WTC11 (cell line): ENCODE measurements around the gene FBN3. TPM values are rescaled to one million over a fixed set of nuclear protein-coding genes. Genes with fewer than 3 reads are reported as not detected.

Experiments used
- ATAC-seq: fragments of 200-7000 bp; cut with Tn5 transposase; 2 replicates; pipeline ENCODE4 v1.10.0; 2021; ENCODE audit warnings: mild to moderate bottlenecking, moderate library complexity
- CTCF ChIA-PET: fragments of 300-600 bp; sonication (Branson Sonifier 250); formaldehyde crosslinking; loops from one replicate; lab custom pipeline; 2021; ENCODE audit warnings: antibody characterized with exemption; lab: Charles Lee
- POLR2A ChIA-PET: fragments of 350-600 bp; sonication (Branson Sonifier 250); formaldehyde crosslinking; loops from one replicate; lab custom pipeline; 2021; ENCODE audit warnings: antibody characterized with exemption; lab: Charles Lee
- DNase-seq: peaks from one replicate; pipeline ENCODE4 v3.0.0; 2021; ENCODE audit warnings: low spot score
- H3K27ac Mint-ChIP-seq: 2 replicates; pipeline ENCODE4 v1.8.0; 2021; ENCODE audit warnings: mixed read lengths
- H3K27me3 Mint-ChIP-seq: 2 replicates; pipeline ENCODE4 v1.8.0; 2021; ENCODE audit warnings: low read depth, mild to moderate bottlenecking, moderate library complexity, mixed read lengths
- H3K36me3 Mint-ChIP-seq: 2 replicates; pipeline ENCODE4 v1.8.0; 2021; ENCODE audit warnings: mixed read lengths
- H3K4me1 Mint-ChIP-seq: 2 replicates; pipeline ENCODE4 v1.8.0; 2022; ENCODE audit warnings: mixed read lengths
- H3K4me3 Mint-ChIP-seq: 2 replicates; pipeline ENCODE4 v1.8.0; 2021; ENCODE audit warnings: mild to moderate bottlenecking, moderate library complexity, mixed read lengths
- H3K9me3 Mint-ChIP-seq: 2 replicates; pipeline ENCODE4 v1.8.0; 2021; ENCODE audit warnings: mixed read lengths
- GTF2I ChIP-seq: fragments of 250-450 bp; sonication (Bioruptor Pico); conservative IDR thresholded peaks from 2 replicates; pipeline ENCODE4 v1.4.0; 2021; ENCODE audit warnings: mild to moderate bottlenecking
- ZNF138 ChIP-seq: sonication (generic); formaldehyde crosslinking; conservative IDR thresholded peaks from 2 replicates; pipeline ENCODE4 v1.8.1; 2022; ENCODE audit warnings: mild to moderate bottlenecking, moderate library complexity, missing genetic modification reagents
- total RNA-seq: library from RNA; stranded (reverse); gene quantifications from 3 replicates; pipeline ENCODE4 v1.2.3, GENCODE V29; 2021
- TF ChIP-seq, protein P1 (sequence below): sonication (generic); formaldehyde crosslinking; IDR thresholded peaks from 2 replicates; pipeline ENCODE4 v1.8.1; 2023; ENCODE audit warnings: mild to moderate bottlenecking, missing genetic modification reagents, moderate library complexity
- TF ChIP-seq, protein P2 (sequence below): fragments of 250-450 bp; sonication (Bioruptor Pico); IDR thresholded peaks from 2 replicates; pipeline ENCODE4 v2.1.2; 2022; ENCODE audit warnings: mild to moderate bottlenecking, moderate library complexity
- TF ChIP-seq, protein P3 (sequence below): fragments of 250-450 bp; sonication (Bioruptor Pico); conservative IDR thresholded peaks from 2 replicates; pipeline ENCODE4 v1.9.0; 2021; ENCODE audit warnings: mild to moderate bottlenecking

The FBN3 gene
- total RNA-seq, 1 experiment from 2014 or later: 54.8 TPM

DNA sequence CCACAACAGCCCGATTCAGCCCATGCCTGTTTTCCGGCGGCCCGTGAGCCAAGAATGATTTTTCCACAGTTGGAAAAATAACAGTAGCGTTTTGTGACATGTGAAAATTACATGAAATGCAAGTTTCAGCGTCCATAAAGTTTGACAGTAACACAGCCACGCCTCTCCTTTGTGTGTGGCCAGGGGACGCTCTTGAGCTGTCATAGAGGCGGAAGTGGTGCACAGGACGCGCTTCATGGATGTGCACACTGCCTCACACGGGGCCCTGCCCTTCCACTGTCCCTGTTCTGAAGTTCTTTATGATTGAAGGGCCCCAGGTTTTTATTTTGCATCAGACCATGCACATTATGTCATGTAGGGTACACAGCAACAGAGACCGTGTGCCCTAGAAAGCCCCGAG, 131.6 kb downstream of the FBN3 start:
- CTCF ChIA-PET: interaction anchor here (1.0 to 2.4 kb wide), 2 partner anchors 15 to 160 kb away, joined by 3 to 11 read pairs; no protein-coding TSS in a partner anchor

More for the DNA sequence above, 131.6 kb downstream of the FBN3 start:
- no peaks in the 10 kb centered on the region for H3K36me3 Mint-ChIP-seq
- DNase-seq (no peak), ATAC-seq (peak; percentile 44; the same call in 1 of the 2 replicates)
- POLR2A ChIA-PET: no interaction called here
- H3K4me1 Mint-ChIP-seq: no peaks in the 10 kb centered on the region
- no peaks in the 10 kb centered on the region for H3K27me3 Mint-ChIP-seq
- no peak overlapping the region; the same call in 1 of the 2 replicates for H3K27ac Mint-ChIP-seq
- TF ChIP-seq, protein P1, sequence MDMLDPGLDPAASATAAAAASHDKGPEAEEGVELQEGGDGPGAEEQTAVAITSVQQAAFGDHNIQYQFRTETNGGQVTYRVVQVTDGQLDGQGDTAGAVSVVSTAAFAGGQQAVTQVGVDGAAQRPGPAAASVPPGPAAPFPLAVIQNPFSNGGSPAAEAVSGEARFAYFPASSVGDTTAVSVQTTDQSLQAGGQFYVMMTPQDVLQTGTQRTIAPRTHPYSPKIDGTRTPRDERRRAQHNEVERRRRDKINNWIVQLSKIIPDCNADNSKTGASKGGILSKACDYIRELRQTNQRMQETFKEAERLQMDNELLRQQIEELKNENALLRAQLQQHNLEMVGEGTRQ (CRISPR knock-in tag): no peak
- TF ChIP-seq, protein P2, sequence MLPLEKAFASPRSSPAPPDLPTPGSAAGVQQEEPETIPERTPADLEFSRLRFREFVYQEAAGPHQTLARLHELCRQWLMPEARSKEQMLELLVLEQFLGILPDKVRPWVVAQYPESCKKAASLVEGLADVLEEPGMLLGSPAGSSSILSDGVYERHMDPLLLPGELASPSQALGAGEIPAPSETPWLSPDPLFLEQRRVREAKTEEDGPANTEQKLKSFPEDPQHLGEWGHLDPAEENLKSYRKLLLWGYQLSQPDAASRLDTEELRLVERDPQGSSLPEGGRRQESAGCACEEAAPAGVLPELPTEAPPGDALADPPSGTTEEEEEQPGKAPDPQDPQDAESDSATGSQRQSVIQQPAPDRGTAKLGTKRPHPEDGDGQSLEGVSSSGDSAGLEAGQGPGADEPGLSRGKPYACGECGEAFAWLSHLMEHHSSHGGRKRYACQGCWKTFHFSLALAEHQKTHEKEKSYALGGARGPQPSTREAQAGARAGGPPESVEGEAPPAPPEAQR (CRISPR knock-in tag): no peak
- TF ChIP-seq ZNF138 (CRISPR knock-in tag): no peak
- no peak for TF ChIP-seq GTF2I (CRISPR knock-in tag)
- TF ChIP-seq, protein P3, sequence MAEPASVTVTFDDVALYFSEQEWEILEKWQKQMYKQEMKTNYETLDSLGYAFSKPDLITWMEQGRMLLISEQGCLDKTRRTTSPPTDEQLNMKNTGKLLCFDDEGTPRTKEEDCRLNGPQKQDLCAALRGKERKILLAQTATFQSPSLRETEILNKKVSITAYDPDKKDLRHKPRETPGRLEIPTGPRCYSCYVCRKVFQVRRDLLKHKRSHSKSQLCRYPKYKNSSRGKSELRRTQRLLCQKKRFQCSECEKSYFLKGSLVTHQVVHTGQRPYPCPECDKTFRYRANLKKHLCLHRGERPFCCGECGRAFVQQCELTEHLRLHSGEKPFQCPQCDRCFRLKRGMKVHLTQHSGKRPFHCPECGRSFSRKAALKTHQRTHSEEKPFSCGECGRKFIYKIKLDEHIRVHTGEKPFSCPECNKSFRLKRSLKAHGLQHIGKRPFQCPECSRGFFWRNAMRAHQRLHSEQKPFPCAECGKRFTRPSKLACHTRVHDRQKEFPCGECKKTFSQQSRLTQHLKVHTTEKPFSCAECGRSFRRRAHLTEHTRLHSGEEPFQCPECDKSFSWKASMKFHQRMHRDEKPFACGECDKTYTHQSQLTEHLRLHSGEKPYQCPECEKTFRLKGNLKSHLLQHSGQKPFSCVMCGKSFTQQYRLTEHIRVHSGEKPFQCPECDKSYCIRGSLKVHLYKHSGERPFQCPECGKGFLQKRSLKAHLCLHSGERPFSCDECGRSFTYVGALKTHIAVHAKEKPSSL: no peak
- H3K9me3 Mint-ChIP-seq: no peaks in the 10 kb centered on the region
- H3K4me3 Mint-ChIP-seq: no peak overlapping the region

Other genes with a start within 250 kb of the FBN3 start
- gene MAP2K7, start 245.7 kb downstream of the FBN3 start, total RNA-seq: 39.4 to 46.9 TPM (median 46.3 TPM) in 3 replicates
- gene TGFBR3L, start 234.8 kb downstream of the FBN3 start, total RNA-seq: 4.1 to 7.4 TPM (median 6.5 TPM) in 3 replicates
- 23.2 to 24.3 TPM (median 23.7 TPM) in 3 replicates for gene SNAPC2, start 229.3 kb downstream of the FBN3 start, total RNA-seq
- gene CTXN1, start 223.5 kb downstream of the FBN3 start, total RNA-seq: 41.5 to 48.2 TPM (median 44.3 TPM) in 3 replicates
- 103 to 129 TPM (median 103 TPM) in 3 replicates for gene TIMM44, start 205.9 kb downstream of the FBN3 start, total RNA-seq
- gene ELAVL1, start 144.0 kb downstream of the FBN3 start, total RNA-seq: 144 to 160 TPM (median 149 TPM) in 3 replicates
- gene CCL25, start 96.8 kb downstream of the FBN3 start, total RNA-seq: 0.53 TPM in 1 of 3 replicates, not detected in the others
- gene CERS4, start 59.8 kb upstream of the FBN3 start, total RNA-seq: 116 to 153 TPM (median 150 TPM) in 3 replicates
- gene CD320, start 158.8 kb upstream of the FBN3 start, total RNA-seq: 107 to 121 TPM (median 114 TPM) in 3 replicates
- gene NDUFA7, start 171.8 kb upstream of the FBN3 start, total RNA-seq: 76.4 to 101 TPM (median 91.9 TPM) in 3 replicates
- gene RPS28, start 171.9 kb upstream of the FBN3 start, total RNA-seq: 2,082 to 2,373 TPM (median 2,292 TPM) in 3 replicates
- 7.8 to 8.0 TPM (median 8.0 TPM) in 3 replicates for gene KANK3, start 193.7 kb upstream of the FBN3 start, total RNA-seq
- gene ANGPTL4, start 214.6 kb upstream of the FBN3 start, total RNA-seq: 1.0 to 2.7 TPM (median 2.2 TPM) in 3 replicates
- gene RAB11B, start 240.8 kb upstream of the FBN3 start, total RNA-seq: 108 to 127 TPM (median 120 TPM) in 3 replicates